NCI-H226 (cell line): Measurements from ENCODE around the gene TRPC1.

ENCODE experiments used
- DNase-seq: peaks from one replicate; pipeline ENCODE4 v3.0.0-alpha.2; 2015

TRPC1 gene

GRCh38 chr3:142846779-142847577 lies 123.1 kb downstream of the TRPC1 start:
- no peak for DNase-seq

- no peak for DNase-seq
Observed at GRCh38 chr3:142849148-142849547, 125.3 kb downstream of the TRPC1 start.

GRCh38 chr3:142850395-142851023 lies 126.7 kb downstream of the TRPC1 start:
- DNase-seq, result peak; percentile 88

GRCh38 chr3:142852009-142852408 lies 128.2 kb downstream of the TRPC1 start:
- no peak for DNase-seq

GRCh38 chr3:142853270-142854168 lies 129.7 kb downstream of the TRPC1 start:
- peak; percentile 84 for DNase-seq

- DNase-seq, result no peak
Observed at GRCh38 chr3:142857056-142857455, 133.2 kb downstream of the TRPC1 start.
